ENCODE results near the gene SCN1A. TPM values are rescaled to one million over a fixed set of nuclear protein-coding genes. Genes with fewer than 3 reads are reported as not detected.

SCN1A gene
- total RNA-seq, 1 experiment from 2014 or later, result 1.6 TPM

DNA sequence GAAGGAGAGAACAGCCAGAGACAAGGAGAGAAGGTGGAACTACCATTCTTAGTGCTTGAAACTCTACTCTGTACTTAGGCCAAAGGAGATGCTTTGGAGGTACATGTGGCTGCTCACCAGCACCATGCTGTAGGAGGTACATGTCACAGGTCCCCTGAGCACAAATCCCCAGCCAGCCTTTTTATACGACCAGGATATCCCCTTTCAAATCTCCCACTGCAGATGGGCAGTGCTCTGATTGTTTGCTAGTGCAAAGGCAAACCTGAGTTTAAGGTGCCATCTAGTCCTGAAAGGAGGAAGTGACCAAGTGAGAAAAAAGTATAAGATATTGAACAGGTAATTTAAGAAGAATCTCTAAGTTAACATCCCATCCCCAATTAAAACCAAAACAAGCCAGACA, 157.2 kb downstream of the SCN1A start:
- CTCF ChIA-PET, result no interaction called here
- DNase-seq (ENCODE audit: low spot score) (no peak), ATAC-seq (peak; percentile 80)
- Mint-ChIP-seq H3K27ac (no peak overlapping the region), H3K36me3 (no peaks in the 10 kb centered on the region), H3K4me1 (no peaks in the 10 kb centered on the region), H3K27me3 (ENCODE audit: low read depth) (no peaks in the 10 kb centered on the region), H3K9me3 (peaks cover 16% of the 10 kb centered on the region), H3K4me3 (no peak overlapping the region)
- no peak for TF ChIP-seq OVOL2 (CRISPR knock-in tag; IDR thresholded peaks at IDR 0.05; ENCODE audit: borderline replicate concordance)
- TF ChIP-seq, protein P1, sequence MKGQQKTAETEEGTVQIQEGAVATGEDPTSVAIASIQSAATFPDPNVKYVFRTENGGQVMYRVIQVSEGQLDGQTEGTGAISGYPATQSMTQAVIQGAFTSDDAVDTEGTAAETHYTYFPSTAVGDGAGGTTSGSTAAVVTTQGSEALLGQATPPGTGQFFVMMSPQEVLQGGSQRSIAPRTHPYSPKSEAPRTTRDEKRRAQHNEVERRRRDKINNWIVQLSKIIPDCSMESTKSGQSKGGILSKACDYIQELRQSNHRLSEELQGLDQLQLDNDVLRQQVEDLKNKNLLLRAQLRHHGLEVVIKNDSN (CRISPR knock-in tag; IDR thresholded peaks at IDR 0.05), result no peak
- TF ChIP-seq MYBL2 (CRISPR knock-in tag; IDR thresholded peaks at IDR 0.05), result no peak
- no peak for TF ChIP-seq FOXP1 (CRISPR knock-in tag; IDR thresholded peaks at IDR 0.05; ENCODE audit: borderline replicate concordance)
- TF ChIP-seq, protein P2, sequence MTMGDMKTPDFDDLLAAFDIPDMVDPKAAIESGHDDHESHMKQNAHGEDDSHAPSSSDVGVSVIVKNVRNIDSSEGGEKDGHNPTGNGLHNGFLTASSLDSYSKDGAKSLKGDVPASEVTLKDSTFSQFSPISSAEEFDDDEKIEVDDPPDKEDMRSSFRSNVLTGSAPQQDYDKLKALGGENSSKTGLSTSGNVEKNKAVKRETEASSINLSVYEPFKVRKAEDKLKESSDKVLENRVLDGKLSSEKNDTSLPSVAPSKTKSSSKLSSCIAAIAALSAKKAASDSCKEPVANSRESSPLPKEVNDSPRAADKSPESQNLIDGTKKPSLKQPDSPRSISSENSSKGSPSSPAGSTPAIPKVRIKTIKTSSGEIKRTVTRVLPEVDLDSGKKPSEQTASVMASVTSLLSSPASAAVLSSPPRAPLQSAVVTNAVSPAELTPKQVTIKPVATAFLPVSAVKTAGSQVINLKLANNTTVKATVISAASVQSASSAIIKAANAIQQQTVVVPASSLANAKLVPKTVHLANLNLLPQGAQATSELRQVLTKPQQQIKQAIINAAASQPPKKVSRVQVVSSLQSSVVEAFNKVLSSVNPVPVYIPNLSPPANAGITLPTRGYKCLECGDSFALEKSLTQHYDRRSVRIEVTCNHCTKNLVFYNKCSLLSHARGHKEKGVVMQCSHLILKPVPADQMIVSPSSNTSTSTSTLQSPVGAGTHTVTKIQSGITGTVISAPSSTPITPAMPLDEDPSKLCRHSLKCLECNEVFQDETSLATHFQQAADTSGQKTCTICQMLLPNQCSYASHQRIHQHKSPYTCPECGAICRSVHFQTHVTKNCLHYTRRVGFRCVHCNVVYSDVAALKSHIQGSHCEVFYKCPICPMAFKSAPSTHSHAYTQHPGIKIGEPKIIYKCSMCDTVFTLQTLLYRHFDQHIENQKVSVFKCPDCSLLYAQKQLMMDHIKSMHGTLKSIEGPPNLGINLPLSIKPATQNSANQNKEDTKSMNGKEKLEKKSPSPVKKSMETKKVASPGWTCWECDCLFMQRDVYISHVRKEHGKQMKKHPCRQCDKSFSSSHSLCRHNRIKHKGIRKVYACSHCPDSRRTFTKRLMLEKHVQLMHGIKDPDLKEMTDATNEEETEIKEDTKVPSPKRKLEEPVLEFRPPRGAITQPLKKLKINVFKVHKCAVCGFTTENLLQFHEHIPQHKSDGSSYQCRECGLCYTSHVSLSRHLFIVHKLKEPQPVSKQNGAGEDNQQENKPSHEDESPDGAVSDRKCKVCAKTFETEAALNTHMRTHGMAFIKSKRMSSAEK (CRISPR knock-in tag; IDR thresholded peaks at IDR 0.05; ENCODE audit: borderline replicate concordance), result no peak
- TF ChIP-seq ETV6 (CRISPR knock-in tag; IDR thresholded peaks at IDR 0.05), result no peak
- TF ChIP-seq, protein P3, sequence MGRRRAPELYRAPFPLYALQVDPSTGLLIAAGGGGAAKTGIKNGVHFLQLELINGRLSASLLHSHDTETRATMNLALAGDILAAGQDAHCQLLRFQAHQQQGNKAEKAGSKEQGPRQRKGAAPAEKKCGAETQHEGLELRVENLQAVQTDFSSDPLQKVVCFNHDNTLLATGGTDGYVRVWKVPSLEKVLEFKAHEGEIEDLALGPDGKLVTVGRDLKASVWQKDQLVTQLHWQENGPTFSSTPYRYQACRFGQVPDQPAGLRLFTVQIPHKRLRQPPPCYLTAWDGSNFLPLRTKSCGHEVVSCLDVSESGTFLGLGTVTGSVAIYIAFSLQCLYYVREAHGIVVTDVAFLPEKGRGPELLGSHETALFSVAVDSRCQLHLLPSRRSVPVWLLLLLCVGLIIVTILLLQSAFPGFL (CRISPR knock-in tag; IDR thresholded peaks at IDR 0.05; ENCODE audit: borderline replicate concordance), result no peak
- TF ChIP-seq NR3C1 (CRISPR knock-in tag; conservative IDR thresholded peaks at IDR 0.05; ENCODE audit: low read depth), result no peak
- TF ChIP-seq, protein P4, sequence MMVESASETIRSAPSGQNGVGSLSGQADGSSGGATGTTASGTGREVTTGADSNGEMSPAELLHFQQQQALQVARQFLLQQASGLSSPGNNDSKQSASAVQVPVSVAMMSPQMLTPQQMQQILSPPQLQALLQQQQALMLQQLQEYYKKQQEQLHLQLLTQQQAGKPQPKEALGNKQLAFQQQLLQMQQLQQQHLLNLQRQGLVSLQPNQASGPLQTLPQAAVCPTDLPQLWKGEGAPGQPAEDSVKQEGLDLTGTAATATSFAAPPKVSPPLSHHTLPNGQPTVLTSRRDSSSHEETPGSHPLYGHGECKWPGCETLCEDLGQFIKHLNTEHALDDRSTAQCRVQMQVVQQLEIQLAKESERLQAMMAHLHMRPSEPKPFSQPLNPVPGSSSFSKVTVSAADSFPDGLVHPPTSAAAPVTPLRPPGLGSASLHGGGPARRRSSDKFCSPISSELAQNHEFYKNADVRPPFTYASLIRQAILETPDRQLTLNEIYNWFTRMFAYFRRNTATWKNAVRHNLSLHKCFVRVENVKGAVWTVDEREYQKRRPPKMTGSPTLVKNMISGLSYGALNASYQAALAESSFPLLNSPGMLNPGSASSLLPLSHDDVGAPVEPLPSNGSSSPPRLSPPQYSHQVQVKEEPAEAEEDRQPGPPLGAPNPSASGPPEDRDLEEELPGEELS (CRISPR knock-in tag; IDR thresholded peaks at IDR 0.05), result no peak
- TF ChIP-seq, protein P5, sequence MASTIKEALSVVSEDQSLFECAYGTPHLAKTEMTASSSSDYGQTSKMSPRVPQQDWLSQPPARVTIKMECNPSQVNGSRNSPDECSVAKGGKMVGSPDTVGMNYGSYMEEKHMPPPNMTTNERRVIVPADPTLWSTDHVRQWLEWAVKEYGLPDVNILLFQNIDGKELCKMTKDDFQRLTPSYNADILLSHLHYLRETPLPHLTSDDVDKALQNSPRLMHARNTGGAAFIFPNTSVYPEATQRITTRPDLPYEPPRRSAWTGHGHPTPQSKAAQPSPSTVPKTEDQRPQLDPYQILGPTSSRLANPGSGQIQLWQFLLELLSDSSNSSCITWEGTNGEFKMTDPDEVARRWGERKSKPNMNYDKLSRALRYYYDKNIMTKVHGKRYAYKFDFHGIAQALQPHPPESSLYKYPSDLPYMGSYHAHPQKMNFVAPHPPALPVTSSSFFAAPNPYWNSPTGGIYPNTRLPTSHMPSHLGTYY (CRISPR knock-in tag; IDR thresholded peaks at IDR 0.05), result no peak
- TF ChIP-seq SOX15 (CRISPR knock-in tag; IDR thresholded peaks at IDR 0.05), result no peak
- TF ChIP-seq, protein P6, sequence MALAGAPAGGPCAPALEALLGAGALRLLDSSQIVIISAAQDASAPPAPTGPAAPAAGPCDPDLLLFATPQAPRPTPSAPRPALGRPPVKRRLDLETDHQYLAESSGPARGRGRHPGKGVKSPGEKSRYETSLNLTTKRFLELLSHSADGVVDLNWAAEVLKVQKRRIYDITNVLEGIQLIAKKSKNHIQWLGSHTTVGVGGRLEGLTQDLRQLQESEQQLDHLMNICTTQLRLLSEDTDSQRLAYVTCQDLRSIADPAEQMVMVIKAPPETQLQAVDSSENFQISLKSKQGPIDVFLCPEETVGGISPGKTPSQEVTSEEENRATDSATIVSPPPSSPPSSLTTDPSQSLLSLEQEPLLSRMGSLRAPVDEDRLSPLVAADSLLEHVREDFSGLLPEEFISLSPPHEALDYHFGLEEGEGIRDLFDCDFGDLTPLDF (CRISPR knock-in tag; IDR thresholded peaks at IDR 0.05), result no peak
- no peak for TF ChIP-seq GABPB1 (CRISPR knock-in tag; IDR thresholded peaks at IDR 0.05)
- no peak for TF ChIP-seq FOXK1 (CRISPR knock-in tag; IDR thresholded peaks at IDR 0.05)
- TF ChIP-seq ZNF263 (CRISPR knock-in tag; IDR thresholded peaks at IDR 0.05; ENCODE audit: low read depth), result no peak
- TF ChIP-seq, protein P7, sequence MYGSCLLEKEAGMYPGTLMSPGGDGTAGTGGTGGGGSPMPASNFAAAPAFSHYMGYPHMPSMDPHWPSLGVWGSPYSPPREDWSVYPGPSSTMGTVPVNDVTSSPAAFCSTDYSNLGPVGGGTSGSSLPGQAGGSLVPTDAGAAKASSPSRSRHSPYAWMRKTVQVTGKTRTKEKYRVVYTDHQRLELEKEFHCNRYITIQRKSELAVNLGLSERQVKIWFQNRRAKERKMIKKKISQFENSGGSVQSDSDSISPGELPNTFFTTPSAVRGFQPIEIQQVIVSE (CRISPR knock-in tag; IDR thresholded peaks at IDR 0.05; ENCODE audit: borderline replicate concordance), result no peak
- no peak for TF ChIP-seq NR2C2 (CRISPR knock-in tag; IDR thresholded peaks at IDR 0.05)
- POLR2A ChIA-PET, result no interaction called here

All from WTC11 (cell line).